HPDE6-E6E7 (cell line): ENCODE results near the gene YY1.
A peak's percentile ranks its signal among the peaks of the same experiment; 100 is the strongest.

Experiments
- DNase-seq: peaks from one replicate; pipeline ENCODE4 v3.0.0; 2011; ENCODE audit warnings: missing footprints; ENCODE audit errors: extremely low spot score

Gene YY1

DNA sequence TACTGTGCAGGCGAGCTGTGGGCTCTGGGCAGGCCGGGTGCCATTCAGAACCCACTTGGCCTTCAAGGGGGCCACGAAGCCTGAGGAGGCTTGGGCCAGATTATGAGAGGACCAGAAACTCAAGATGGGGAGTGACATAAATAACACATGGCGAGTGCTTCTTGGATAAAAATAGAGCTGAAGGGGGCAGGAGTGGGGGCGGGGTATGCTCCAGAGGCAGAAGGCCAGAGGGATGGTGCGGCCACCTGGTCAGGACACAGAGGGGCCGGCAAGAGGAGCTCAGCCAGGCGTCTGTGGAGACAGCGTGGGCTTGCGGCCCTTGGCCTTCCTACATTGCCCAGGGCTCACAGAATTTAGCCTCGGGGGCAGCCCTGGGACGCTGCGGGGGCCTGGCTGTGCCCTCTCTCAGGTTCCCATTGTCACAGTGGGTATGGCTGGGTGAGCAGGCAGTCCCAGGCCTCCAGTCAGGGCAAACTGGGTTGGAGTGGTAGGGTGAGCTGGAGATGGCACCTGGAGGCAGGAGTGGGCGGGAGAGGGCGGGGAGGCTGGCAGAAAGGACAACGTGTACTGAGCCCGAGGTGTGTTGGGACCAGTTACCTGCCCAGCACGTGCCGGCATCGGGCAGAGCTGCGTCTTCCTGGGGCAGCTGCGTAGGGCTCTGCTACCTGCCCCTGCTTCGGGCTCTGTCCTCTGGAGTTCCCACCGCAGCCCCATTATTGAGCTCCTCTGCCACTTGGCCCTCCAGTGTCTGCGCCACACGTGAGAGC is 74.7 kb downstream of the YY1 start:
- no peak for DNase-seq

DNA sequence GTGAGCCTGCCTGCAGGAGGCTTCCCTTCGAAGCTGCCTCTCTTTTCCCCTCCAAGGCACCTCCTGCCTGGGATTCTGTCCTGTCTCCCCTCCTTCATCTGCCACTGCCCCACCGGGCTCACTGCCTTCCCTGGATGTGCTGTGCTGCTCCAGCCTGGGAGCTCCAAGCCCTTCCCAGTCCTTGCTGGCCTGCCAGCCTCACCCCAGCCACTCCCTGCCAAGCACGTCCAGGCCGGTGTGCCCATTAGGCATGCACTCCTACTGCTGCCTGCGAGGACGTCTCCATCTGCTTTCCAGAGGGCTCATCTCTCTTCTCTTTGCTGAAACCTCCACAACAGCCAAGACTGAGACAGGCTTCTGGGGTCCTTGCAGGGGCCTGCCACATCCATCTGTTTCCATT is 75.8 kb downstream of the YY1 start:
- DNase-seq: no peak

DNA sequence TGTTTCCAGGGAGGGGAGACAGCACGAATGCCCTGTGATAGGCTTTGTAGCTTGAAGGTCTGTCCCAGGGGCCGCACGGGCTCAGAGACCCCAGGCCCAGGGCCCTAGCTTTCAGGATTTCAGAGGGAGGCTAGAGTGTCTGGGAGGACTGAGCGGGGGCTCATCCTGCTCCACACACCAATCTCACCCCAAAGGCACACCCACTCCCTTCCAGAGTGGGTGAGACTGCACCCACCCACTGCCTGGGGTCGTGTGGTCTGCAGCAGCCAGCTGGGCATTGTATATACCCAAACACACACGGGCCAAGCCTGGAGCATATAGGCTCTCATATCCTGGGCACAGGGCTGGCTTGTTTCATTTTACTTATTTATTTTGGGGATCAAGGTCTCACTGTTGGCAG is 78.4 kb downstream of the YY1 start:
- DNase-seq: no peak

DNA sequence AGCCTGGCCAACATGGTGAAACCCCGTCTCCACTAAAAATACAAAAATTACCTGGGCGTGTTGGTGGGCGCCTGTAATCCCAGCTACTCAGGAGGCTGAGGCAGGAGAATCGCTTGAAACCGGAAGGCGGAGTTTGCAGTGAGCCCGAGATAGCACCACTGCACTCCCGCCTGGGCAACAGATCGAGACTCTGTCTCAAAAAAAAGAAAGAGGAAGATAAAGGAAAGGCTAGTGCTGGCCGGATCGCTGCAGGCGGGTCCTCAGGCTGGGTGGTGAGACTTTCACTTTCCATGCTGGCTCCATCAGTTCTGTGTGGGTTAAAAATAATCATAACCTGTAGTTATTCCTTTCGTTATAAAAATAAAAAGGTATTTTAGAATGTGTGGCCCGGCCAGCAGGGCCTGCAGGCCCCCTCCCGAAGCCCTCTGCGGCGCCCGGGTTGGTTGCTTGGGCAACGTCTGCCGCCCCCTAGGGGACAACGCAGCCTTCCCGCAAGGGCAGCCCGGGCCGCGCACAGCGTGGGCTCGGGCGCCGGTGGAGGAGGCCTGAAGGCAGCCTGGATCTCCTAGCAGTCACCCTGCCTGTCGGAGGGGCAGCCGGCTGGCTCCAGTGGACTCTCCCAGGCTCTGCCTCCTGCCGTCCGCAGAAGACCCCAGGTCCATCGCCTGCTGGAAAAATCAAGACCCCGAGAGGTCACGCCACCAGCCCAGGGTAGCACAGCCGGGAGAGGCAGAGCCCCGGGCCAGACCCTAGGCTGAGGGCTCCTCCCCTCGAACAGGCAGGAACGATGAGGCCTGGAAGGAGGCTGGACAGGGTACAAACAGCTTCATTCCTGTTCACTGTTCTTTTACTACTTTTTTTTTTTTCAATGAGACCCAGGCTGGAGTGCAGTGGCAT is 79.2 kb downstream of the YY1 start:
- no peak for DNase-seq

DNA sequence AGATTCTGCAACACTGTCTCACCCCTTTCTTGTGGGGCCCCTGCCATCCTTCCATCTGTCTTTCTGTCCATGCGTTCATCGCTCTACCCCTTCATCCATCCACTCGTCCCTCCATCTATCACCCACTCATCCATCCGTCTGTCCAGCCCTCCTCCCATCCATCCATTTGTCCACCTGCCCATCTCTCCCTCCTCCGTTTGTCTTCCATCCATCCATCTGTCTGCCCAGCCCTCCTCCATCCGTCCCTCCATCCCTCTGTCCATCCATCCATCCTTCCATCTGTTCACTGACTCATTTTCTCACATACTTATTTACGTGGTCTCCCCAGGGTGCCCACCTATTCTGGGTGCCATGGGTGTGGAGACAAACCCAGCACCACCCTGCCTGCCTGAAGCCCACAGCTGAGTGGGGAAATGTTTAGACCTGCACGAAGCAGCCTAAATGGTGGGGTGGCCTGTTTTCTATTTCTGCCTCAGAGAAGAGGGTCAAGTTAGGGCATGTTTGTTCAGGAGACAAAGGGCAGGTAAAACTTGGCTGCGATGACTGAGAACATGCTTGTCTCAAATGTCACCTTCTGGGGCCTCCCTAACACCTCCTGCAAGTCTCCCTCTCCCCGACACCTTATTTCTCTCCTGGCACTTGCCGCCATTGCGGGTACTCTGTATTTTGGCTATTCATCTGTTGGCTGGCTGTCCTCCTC is 81.4 kb downstream of the YY1 start:
- DNase-seq: peak; percentile 52

DNA sequence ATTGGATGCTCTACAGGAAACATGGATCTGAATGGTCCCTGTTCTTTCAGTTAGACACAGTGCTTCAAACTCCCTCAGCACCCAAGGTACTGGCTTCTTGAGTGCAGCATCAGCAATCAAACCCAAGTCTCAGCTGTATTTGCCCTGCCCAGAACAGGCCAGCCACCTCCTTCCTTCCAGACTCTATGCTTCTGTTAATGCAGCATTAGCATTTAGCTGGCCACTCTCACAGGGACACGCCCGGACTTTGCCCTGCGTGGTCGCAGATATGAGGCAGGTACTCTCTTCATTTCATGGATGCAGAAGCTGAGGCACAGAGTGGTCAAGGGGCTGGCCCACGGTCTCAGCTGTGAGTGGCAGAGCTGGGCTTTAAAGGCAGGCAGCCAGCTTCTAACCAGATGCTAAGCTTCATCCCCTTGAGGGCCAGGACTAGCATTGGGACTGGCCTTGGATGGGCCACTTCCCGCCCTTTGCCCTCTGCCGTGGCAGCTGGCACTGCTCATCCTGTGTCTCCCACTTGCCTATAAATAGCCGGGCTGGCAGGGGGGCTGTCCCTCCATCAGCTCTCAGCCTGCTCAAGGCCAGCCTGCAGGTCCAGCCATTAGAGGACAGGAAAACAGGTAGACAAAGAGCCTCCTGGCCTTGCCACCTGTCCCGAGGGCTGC is 82.7 kb downstream of the YY1 start:
- DNase-seq: no peak

DNA sequence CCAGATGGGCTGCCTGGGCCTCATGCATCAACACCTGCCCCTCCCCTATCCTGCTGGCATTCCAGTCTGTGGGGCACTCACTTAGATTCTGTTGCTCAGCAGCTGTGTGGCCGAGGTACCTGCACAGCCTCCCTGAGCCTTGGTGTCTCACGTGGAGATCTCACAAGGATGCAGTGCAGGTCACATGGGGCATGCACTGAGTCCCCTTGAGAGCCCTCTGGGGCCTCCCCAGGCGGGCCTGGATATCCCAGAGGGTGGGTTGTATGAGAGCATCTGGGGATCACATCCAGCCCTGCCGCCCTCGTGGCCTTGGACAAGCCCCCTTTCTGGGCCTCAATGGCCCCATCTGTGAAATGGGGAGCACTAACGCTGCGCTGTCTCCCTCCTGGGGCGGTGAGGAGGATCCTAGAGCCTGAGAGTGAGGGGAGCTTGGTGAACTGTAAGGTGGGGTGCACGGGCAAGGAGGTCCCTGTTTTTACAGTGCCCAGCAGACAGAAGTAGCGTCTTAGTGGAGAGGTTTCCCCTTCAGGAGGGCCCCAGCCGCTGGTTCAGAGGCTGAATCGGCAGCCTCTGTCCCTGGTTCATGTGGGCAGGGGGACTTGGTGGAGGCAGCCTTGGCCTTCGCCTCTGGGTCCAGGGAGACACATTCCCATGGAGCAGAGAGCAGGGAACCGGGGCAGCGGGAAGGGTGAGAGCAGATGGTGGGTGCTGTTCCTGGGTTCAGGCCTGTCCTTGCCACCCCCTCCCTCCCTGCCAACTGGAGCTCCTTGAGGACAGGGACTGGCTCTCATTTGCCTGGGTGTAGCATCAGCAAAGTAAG is 83.4 kb downstream of the YY1 start:
- no peak for DNase-seq

DNA sequence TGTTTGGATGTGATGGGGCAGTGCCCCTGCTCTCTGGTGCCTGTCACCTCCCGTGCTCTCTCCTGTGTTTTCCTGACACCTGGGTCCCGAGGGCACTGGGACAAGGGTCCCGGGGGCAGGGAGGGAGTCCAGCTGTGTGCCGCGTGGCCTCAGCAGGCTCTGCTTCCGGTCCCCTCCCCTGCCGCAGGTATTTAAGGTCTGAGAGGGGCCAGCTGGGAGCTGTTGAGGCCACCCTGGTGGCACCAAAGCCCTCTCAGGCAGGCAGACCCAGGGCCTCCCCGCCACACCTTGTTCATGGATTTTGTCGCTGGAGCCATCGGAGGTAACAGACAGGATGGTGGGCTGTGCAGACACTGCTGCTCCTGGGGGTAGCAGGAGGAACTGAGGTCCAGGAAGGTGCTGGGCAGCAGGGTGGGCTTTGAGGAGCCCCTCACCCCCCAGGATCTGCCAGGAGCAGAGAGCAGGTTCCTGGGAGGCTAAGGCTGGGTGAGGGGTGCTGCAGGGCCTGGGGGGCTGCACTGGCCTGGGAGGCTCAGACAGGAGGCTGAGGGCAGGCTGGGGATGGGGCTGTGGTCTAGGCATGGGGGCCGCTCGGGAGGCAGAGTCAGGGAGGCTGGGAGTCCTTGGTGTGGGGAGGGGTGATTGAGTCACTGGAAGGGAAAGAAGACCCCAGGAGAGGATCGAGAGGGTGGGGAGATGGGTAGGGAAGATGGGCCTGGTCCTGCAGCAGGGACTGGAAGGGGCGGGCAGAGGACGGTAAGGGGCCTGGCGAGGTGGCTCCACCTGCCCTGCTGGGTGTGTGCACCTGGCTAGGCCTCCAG is 84.4 kb downstream of the YY1 start, which contains the start of gene SLC25A47:
SLC25A47 (plus strand) TSS at position 219 of the 821 bp plus-strand sequence; CDS start at position 295, 76 bp downstream.
- DNase-seq: no peak

DNA sequence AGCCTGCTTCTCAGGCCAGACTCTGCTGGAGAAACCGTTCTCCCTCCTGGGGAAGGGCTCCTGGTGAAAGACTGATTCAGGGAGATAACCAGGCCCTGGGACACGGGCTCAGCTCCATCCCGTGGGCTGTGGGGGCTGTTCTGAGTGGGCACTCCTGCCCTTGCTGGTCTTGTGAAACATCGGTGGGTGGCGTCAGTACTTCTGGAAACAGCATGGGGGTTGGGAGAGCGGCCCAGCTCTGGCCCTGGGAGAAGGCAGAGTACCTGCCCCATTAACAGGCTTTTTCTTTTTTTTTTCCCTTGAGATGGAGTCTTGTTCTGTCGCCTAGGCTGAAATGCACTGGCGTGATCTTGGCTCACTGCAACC is 85.0 kb downstream of the YY1 start:
- no peak for DNase-seq

DNA sequence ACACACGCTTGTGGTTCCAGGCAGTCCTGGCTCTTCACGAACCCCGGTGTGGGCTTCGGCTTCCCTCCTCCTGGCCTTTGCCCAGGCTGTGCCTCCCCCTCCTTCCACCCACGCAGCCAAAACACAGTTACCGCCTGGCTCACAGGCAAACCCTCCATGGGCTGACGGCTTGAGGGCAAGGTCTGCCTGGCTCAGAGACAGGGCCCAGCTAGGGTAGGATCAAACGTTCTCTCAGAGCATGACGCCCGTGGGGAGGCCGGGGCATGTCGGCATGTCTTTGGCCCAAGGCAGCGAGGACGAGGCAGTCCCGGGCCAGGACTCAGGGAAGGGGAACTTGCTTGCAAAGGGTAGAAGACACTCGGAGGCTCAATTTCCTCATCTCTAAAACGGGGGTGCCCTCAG is 86.3 kb downstream of the YY1 start:
- no peak for DNase-seq

DNA sequence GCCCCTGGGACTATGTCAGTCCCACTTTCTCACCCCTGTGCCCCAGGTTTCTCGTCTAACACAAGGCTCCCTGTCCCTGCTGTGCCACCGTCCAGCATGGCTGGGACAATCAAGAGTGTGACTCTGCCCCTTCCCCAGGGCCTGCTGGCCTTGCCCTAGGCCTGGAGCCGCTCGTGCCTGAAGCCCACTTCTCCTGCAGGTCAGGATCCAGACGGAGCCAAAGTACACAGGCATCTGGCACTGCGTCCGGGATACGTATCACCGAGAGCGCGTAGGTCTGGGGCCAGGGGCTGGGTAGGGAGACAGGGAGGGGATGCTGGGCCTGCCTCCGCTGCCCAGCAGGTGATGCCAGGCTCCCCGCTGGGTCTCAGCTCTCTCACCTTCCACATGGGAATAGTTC is 87.0 kb downstream of the YY1 start:
- DNase-seq: no peak

DNA sequence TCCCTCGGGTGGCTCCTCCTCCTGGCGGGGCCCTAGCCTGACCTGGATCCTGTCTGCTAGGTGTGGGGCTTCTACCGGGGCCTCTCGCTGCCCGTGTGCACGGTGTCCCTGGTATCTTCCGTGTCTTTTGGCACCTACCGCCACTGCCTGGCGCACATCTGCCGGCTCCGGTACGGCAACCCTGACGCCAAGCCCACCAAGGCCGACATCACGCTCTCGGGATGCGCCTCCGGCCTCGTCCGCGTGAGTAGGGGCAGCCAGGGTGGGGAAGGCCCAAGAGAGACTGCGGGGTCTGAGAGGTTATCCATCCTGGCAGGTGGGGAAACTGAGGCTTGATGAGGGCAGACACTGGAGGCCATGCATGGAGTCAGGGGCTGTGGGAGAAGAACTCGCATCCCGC is 88.2 kb downstream of the YY1 start:
- no peak for DNase-seq

DNA sequence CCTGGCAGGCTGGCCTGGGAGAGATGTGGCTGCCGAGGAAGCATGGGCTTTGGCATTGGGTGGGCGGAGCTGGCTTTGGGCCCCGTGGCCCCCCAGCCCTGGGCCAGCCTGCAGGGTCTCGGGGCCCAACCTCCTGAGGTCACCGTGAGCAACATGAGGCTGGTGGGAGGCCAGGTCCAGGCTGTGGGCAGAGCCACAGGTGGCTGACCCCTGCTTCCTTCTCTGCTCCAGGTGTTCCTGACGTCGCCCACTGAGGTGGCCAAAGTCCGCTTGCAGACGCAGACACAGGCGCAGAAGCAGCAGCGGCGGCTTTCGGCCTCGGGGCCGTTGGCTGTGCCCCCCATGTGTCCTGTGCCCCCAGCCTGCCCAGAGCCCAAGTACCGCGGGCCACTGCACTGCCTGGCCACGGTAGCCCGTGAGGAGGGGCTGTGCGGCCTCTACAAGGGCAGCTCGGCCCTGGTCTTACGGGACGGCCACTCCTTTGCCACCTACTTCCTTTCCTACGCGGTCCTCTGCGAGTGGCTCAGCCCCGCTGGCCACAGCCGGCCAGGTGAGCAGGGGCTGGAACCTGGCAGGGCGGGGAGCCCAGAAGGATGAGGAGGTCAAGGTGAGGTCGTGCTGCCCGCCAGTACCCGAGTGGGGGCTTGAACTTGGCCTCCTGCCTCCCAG is 89.7 kb downstream of the YY1 start:
- no peak for DNase-seq

DNA sequence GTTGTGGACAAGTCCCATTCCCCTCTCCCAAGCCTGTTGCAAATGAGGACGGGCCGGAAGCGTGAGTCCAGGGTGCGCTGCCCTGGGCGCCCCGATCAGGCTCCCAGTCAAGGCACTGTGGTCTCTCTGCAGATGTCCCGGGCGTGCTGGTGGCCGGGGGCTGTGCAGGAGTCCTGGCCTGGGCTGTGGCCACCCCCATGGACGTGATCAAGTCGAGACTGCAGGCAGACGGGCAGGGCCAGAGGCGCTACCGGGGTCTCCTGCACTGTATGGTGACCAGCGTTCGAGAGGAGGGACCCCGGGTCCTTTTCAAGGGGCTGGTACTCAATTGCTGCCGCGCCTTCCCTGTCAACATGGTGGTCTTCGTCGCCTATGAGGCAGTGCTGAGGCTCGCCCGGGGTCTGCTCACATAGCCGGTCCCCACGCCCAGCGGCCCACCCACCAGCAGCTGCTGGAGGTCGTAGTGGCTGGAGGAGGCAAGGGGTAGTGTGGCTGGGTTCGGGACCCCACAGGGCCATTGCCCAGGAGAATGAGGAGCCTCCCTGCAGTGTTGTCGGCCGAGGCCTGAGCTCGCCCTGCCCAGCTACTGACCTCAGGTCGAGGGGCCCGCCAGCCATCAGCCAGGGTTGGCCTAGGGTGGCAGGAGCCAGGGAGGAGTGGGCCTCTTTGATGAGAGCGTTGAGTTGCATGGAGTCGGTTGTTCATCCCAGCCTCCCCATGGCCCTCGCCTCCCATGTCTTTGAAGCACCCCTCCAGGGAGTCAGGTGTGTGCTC is 90.5 kb downstream of the YY1 start:
- no peak for DNase-seq

DNA sequence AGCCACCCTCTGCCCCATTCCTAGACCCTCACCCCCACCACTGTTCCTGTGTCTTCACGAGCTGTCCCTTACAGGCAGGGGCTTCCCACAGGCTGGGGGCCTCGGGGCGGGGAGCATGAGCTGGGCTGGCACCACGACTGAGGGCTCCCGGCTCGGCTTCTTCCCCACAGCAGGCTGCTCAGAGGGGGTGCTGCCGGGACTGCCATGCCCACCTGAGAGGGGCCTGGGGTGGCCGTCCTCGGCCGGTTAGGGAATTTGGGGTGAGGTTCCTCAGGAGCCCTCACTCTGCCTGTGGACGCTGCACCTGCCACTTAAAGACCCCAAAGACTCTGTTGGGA is 91.0 kb downstream of the YY1 start:
- DNase-seq: no peak

DNA sequence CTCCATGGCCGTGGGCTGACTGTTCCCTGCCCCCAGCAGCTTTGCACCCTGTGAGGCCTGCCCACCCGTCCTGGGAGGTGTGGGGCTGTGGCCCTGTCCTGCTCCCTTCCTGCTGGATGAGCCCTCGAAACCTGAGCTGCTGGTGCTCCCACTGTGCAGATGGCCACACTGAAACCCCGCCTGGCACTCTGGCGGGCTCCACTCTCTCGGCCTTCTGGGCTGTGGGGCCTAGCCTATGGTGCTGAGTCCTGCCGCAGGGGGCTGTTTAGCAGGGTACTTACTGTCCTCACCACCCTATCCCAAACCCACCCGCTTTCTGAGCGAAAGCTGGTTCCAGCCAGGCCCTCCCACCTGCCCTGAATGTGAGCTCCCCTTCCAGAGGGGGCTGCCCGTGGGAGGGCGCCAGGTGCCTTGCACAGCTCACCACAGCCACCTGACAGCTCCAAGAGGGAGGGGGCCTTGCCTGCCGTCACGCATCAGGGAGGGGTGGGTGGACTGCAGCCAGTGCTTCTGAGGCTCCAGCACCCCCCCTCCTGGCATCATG is 91.5 kb downstream of the YY1 start:
- no peak for DNase-seq

DNA sequence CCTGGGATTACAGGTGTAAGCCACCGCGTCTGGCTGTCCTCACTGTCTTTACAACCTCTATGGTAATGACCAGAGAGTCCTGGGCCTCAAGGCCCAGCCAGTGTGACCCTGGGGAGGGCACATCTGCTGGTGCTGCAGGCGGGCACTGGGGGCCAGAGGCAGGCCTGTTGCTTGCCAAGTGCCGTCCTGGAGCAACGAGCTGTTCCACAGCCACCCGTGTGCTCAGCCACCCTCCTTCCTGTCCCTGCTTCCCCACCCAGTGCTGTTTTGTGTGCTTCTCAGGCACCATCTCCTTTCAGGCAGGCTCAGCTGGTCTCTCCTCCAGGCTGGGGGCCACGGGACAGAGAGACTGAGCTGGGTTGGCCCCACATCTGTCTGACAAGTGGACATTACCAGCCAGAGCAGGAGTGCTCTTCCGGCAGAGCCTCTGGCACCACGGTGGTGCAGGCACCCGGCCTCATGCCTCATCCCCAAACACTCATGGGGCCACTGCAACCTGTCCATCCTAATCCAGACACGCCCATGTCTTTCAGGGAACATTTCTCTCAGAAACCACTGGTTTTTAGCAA is 93.2 kb downstream of the YY1 start:
- DNase-seq: no peak
